ENCODE data around the gene ITPA. TPM values are rescaled to one million over a fixed set of nuclear protein-coding genes. Genes with fewer than 3 reads are reported as not detected.
A peak's percentile ranks its signal among the peaks of the same experiment; 100 is the strongest.

Gene ITPA
- total and polyA plus RNA-seq, 2 of the 13 experiments (the other 11 are each of a cell fraction or from before 2014, with no cell fraction given) = 60.1 to 103 TPM

DNA sequence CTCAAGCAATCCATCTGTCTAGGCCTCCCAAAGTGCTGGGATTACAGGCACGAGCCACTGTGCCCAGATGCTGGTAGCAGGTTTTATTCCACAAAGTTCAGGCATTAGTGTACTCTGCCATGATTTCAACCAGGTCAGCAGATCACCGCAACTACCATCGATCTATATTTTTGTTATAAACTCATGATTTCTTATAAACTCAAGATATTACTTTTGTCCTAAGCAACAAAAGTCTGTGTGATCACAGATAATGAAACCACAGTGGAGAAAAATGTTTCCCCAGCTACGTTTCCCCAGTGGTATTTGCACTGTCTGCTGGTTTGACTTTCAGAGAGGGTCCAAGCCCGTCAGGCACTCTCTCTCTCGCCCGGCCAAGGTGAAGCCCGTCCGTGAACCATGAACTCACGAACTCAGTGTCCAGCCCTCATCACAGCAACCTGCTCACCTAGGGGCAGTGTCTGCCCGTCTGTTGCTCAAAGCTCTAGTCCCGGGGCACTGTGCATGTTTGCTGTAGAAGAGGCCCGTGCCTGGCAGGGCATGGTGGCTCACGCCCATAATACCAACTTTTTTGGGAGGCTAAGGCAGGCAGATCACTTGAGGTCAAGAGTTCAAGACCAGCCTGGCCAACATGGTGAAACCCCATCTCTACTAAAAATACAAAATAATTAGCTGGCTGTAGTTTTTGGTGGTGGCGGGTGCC lies 22.7 kb downstream of the ITPA start (continued):
- TF ChIP-seq SMAD3 (CRISPR knock-in tag; IDR thresholded peaks at IDR 0.05) = 0 out of 2 replicates have a peak, but pooled peaks have one; percentile 46
- TF ChIP-seq THYN1 (CRISPR knock-in tag; IDR thresholded peaks at IDR 0.05; ENCODE audit: borderline replicate concordance, low read depth) = no peak
- no peak for TF ChIP-seq FLYWCH1 (CRISPR knock-in tag; IDR thresholded peaks at IDR 0.05)
- no peak for TF ChIP-seq ZNF101 (CRISPR knock-in tag; IDR thresholded peaks at IDR 0.05; ENCODE audit: borderline replicate concordance, low read depth)
- no peak for TF ChIP-seq ZSCAN30 (CRISPR knock-in tag; IDR thresholded peaks at IDR 0.05)
- no peak for TF ChIP-seq ZSCAN20 (CRISPR knock-in tag; IDR thresholded peaks at IDR 0.05; ENCODE audit: borderline replicate concordance)
- no peak for TF ChIP-seq ARNT (IDR thresholded peaks at IDR 0.05)
- peak; percentile 67 for TF ChIP-seq ZNF629 (CRISPR knock-in tag; conservative IDR thresholded peaks at IDR 0.05)
- TF ChIP-seq, protein P1, sequence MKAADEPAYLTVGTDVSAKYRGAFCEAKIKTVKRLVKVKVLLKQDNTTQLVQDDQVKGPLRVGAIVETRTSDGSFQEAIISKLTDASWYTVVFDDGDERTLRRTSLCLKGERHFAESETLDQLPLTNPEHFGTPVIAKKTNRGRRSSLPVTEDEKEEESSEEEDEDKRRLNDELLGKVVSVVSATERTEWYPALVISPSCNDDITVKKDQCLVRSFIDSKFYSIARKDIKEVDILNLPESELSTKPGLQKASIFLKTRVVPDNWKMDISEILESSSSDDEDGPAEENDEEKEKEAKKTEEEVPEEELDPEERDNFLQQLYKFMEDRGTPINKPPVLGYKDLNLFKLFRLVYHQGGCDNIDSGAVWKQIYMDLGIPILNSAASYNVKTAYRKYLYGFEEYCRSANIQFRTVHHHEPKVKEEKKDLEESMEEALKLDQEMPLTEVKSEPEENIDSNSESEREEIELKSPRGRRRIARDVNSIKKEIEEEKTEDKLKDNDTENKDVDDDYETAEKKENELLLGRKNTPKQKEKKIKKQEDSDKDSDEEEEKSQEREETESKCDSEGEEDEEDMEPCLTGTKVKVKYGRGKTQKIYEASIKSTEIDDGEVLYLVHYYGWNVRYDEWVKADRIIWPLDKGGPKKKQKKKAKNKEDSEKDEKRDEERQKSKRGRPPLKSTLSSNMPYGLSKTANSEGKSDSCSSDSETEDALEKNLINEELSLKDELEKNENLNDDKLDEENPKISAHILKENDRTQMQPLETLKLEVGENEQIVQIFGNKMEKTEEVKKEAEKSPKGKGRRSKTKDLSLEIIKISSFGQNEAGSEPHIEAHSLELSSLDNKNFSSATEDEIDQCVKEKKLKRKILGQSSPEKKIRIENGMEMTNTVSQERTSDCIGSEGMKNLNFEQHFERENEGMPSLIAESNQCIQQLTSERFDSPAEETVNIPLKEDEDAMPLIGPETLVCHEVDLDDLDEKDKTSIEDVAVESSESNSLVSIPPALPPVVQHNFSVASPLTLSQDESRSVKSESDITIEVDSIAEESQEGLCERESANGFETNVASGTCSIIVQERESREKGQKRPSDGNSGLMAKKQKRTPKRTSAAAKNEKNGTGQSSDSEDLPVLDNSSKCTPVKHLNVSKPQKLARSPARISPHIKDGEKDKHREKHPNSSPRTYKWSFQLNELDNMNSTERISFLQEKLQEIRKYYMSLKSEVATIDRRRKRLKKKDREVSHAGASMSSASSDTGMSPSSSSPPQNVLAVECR (CRISPR knock-in tag; IDR thresholded peaks at IDR 0.05; ENCODE audit: borderline replicate concordance) = peak; percentile 76; the same call in 1 of the 2 replicates
- TF ChIP-seq ZNF484 (CRISPR knock-in tag; IDR thresholded peaks at IDR 0.05; ENCODE audit: borderline replicate concordance, low read depth) = no peak
- peak; percentile 96 for TF ChIP-seq HNRNPL (IDR thresholded peaks at IDR 0.05; ENCODE audit: low read depth, low read length)
- no peak for TF ChIP-seq SIN3B (IDR thresholded peaks at IDR 0.05; ENCODE audit: low read length)
- no peak for TF ChIP-seq ZNF703 (CRISPR knock-in tag; IDR thresholded peaks at IDR 0.05; ENCODE audit: borderline replicate concordance)
- TF ChIP-seq KLF16 (CRISPR knock-in tag; IDR thresholded peaks at IDR 0.05) = no peak
- TF ChIP-seq, protein P2, sequence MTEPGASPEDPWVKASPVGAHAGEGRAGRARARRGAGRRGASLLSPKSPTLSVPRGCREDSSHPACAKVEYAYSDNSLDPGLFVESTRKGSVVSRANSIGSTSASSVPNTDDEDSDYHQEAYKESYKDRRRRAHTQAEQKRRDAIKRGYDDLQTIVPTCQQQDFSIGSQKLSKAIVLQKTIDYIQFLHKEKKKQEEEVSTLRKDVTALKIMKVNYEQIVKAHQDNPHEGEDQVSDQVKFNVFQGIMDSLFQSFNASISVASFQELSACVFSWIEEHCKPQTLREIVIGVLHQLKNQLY (CRISPR knock-in tag; IDR thresholded peaks at IDR 0.05) = peak; percentile 50; the same call in 1 of the 2 replicates
- no peak for TF ChIP-seq ZNF709 (CRISPR knock-in tag; IDR thresholded peaks at IDR 0.05)
- peak; percentile 99 for TF ChIP-seq SKI (IDR thresholded peaks at IDR 0.05; ENCODE audit: partially characterized antibody)
- TF ChIP-seq HMG20A (CRISPR knock-in tag; IDR thresholded peaks at IDR 0.05; ENCODE audit: borderline replicate concordance) = peak; percentile 23; the same call in 1 of the 2 replicates
- TF ChIP-seq, protein P3, sequence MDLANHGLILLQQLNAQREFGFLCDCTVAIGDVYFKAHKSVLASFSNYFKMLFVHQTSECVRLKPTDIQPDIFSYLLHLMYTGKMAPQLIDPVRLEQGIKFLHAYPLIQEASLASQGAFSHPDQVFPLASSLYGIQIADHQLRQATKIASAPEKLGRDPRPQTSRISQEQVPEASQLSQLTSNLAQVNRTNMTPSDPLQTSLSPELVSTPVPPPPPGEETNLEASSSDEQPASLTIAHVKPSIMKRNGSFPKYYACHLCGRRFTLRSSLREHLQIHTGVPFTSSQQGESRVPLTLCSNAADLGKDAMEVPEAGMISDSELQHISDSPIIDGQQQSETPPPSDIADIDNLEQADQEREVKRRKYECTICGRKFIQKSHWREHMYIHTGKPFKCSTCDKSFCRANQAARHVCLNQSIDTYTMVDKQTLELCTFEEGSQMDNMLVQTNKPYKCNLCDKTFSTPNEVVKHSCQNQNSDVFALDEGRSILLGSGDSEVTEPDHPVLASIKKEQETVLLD (CRISPR knock-in tag; IDR thresholded peaks at IDR 0.05; ENCODE audit: low read depth) = no peak
- TF ChIP-seq ELF1 (CRISPR knock-in tag; IDR thresholded peaks at IDR 0.05) = peak; percentile 32; the same call in 1 of the 2 replicates
- no peak for TF ChIP-seq ZNF816 (CRISPR knock-in tag; IDR thresholded peaks at IDR 0.05; ENCODE audit: borderline replicate concordance)
- no peak for TF ChIP-seq ZKSCAN1 (IDR thresholded peaks at IDR 0.05; ENCODE audit: low read length)
- TF ChIP-seq, protein P4, sequence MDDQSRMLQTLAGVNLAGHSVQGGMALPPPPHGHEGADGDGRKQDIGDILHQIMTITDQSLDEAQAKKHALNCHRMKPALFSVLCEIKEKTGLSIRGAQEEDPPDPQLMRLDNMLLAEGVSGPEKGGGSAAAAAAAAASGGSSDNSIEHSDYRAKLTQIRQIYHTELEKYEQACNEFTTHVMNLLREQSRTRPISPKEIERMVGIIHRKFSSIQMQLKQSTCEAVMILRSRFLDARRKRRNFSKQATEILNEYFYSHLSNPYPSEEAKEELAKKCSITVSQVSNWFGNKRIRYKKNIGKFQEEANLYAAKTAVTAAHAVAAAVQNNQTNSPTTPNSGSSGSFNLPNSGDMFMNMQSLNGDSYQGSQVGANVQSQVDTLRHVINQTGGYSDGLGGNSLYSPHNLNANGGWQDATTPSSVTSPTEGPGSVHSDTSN (CRISPR knock-in tag; IDR thresholded peaks at IDR 0.05; ENCODE audit: borderline replicate concordance) = no peak
- no peak for TF ChIP-seq TP53 (CRISPR knock-in tag; conservative IDR thresholded peaks at IDR 0.05)

Data from HepG2 (cell line).